HL-60 (cell line): ENCODE measurements around the gene ANKS6.

Experiments
- DNase-seq, 2 experiments: peaks; one replicate each; pipeline ENCODE4 v3.0.0-alpha.2; 2010 to 2020; ENCODE audit warnings: low read depth in 1 of 2, low spot score in 1 of 2
- H3K27ac ChIP-seq: fragments of 250-450 bp; sonication (Bioruptor Pico); replicated peaks from 2 replicates; pipeline ENCODE4 v1.5.1; 2020; ENCODE audit warnings: mild to moderate bottlenecking, moderate library complexity
- H3K27me3 ChIP-seq: fragments of 250-450 bp; sonication (Bioruptor Pico); 2 replicates; pipeline ENCODE4 v1.5.1; 2021; ENCODE audit warnings: mild to moderate bottlenecking, moderate library complexity; ENCODE audit not compliant: insufficient read depth, poor library complexity, severe bottlenecking
- H3K4me3 ChIP-seq: replicated peaks from 2 replicates; pipeline ENCODE4 v1.5.1; 2011; ENCODE audit warnings: mild to moderate bottlenecking, control low read depth, low read length; ENCODE audit not compliant: insufficient read depth
- GABPA ChIP-seq: IDR thresholded peaks from 2 replicates; pipeline ENCODE4 v1.6.1; 2012; ENCODE audit warnings: low read depth
- POLR2AphosphoS5 ChIP-seq: IDR thresholded peaks from 2 replicates; pipeline ENCODE4 v1.6.1; 2012; ENCODE audit warnings: low read depth
- SPI1 ChIP-seq: IDR thresholded peaks from 2 replicates; pipeline ENCODE4 v1.6.1; 2012; ENCODE audit warnings: low read depth, mild to moderate bottlenecking, borderline replicate concordance
- TF ChIP-seq, protein P1 (sequence below): IDR thresholded peaks from one replicate; pipeline ENCODE4 v1.5.1; 2011; ENCODE audit warnings: low read length, control low read depth, inconsistent platforms; ENCODE audit not compliant: insufficient read depth
- TF ChIP-seq, protein P2 (sequence below): IDR thresholded peaks from 2 replicates; pipeline ENCODE4 v1.6.1; 2012; ENCODE audit warnings: low read depth; ENCODE audit not compliant: insufficient replicate concordance

Gene ANKS6

DNA sequence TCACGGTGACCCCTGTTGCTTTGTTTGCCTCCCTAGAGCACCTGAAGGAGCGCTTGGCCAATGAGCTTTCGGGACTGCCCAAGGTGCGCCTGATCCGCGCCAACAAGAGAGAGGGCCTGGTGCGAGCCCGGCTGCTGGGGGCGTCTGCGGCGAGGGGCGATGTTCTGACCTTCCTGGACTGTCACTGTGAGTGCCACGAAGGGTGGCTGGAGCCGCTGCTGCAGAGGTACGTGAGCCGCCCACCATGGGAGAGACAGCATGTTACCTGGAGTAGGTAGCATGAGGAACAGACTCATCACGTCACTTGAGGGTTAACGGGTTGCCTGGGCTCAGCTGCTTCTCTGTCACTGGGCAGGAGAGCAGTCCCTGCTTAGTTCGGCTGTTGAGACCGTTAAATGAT, 30.4 kb upstream of the ANKS6 start:
- Histone ChIP-seq H3K4me3 (no peak overlapping the region), H3K27ac (no peak overlapping the region), H3K27me3 (no peaks in the 10 kb centered on the region)
- DNase-seq, result no peak
- TF ChIP-seq SPI1 (no peak), POLR2AphosphoS5 (no peak), GABPA (no peak)
- TF ChIP-seq, protein P1, sequence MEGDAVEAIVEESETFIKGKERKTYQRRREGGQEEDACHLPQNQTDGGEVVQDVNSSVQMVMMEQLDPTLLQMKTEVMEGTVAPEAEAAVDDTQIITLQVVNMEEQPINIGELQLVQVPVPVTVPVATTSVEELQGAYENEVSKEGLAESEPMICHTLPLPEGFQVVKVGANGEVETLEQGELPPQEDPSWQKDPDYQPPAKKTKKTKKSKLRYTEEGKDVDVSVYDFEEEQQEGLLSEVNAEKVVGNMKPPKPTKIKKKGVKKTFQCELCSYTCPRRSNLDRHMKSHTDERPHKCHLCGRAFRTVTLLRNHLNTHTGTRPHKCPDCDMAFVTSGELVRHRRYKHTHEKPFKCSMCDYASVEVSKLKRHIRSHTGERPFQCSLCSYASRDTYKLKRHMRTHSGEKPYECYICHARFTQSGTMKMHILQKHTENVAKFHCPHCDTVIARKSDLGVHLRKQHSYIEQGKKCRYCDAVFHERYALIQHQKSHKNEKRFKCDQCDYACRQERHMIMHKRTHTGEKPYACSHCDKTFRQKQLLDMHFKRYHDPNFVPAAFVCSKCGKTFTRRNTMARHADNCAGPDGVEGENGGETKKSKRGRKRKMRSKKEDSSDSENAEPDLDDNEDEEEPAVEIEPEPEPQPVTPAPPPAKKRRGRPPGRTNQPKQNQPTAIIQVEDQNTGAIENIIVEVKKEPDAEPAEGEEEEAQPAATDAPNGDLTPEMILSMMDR, result no peak
- TF ChIP-seq, protein P2, sequence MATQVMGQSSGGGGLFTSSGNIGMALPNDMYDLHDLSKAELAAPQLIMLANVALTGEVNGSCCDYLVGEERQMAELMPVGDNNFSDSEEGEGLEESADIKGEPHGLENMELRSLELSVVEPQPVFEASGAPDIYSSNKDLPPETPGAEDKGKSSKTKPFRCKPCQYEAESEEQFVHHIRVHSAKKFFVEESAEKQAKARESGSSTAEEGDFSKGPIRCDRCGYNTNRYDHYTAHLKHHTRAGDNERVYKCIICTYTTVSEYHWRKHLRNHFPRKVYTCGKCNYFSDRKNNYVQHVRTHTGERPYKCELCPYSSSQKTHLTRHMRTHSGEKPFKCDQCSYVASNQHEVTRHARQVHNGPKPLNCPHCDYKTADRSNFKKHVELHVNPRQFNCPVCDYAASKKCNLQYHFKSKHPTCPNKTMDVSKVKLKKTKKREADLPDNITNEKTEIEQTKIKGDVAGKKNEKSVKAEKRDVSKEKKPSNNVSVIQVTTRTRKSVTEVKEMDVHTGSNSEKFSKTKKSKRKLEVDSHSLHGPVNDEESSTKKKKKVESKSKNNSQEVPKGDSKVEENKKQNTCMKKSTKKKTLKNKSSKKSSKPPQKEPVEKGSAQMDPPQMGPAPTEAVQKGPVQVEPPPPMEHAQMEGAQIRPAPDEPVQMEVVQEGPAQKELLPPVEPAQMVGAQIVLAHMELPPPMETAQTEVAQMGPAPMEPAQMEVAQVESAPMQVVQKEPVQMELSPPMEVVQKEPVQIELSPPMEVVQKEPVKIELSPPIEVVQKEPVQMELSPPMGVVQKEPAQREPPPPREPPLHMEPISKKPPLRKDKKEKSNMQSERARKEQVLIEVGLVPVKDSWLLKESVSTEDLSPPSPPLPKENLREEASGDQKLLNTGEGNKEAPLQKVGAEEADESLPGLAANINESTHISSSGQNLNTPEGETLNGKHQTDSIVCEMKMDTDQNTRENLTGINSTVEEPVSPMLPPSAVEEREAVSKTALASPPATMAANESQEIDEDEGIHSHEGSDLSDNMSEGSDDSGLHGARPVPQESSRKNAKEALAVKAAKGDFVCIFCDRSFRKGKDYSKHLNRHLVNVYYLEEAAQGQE, result no peak

DNA sequence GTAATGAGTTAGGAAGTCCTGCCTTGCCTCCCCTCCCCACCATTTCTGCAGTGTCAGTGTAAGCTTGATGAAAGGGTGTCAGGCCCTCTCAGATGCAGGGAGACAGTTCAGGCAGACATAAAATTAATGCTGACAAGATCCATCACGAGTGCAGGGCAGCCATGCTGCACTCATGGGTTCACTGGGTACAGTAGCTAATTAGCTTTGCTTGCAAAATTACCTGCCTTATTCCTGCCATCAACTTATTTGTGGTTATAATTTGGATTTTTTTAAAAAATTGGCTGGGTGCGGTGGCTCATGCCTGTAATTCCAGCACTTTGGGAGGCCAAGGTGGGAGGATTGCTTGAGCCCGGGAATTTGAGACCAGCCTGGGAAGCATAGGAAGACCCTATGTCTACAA, 29.1 kb upstream of the ANKS6 start:
- no peaks in the 10 kb centered on the region for H3K27me3 ChIP-seq
- TF ChIP-seq, protein P2, result no peak
- TF ChIP-seq, protein P1, result no peak
- no peak for TF ChIP-seq POLR2AphosphoS5
- no peak for TF ChIP-seq GABPA
- no peak for TF ChIP-seq SPI1

DNA sequence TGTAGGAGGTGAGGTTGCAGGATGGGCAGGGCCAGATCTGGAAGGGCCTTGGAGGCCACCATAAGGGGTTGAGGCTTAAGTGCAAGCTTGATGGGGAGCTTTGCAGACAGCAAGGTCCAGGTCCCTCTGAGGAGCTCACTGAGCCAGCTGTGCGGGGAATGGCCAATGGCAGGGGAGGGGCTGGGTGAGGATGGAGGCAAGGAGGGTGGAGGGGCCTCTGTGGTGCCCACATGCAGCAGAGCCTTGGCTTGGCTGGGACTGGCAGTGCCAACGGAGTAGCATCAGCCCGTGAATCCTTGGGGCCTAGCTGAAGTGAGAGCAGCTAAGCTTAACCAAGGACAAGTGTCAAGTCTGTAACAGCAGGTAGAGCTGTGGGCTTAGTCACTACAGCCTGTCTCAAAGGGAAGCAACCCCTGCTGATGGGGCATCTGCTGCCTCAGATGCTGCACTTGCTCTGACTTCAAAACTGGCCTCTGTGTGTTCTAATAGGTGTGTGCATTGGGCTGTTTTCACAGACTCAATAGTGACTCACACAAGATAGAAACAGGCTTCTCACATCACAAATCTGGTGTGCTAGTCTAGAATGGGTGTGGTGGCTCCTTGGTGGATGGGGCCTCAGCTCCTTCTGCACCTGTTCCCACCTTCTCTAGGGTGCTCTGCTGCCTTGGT, 27.4 kb upstream of the ANKS6 start:
- TF ChIP-seq POLR2AphosphoS5, result no peak
- TF ChIP-seq, protein P1, result no peak
- TF ChIP-seq, protein P2, result no peak
- TF ChIP-seq SPI1, result no peak
- no peak for TF ChIP-seq GABPA
- no peak overlapping the region for H3K4me3 ChIP-seq
- no peak overlapping the region for H3K27ac ChIP-seq
- H3K27me3 ChIP-seq, result no peaks in the 10 kb centered on the region
- no peak for DNase-seq

More for the DNA sequence above, 29.1 kb upstream of the ANKS6 start:
- Histone ChIP-seq H3K4me3 (no peak overlapping the region), H3K27ac (no peak overlapping the region)
- no peak for DNase-seq
